ENCODE results near the gene RBM15B.
"Not testable (repeated sequence)": the region's sequence is repeated elsewhere in the genome, so short reads cannot be mapped to it uniquely, and the experiment has no call there.

RBM15B gene

DNA sequence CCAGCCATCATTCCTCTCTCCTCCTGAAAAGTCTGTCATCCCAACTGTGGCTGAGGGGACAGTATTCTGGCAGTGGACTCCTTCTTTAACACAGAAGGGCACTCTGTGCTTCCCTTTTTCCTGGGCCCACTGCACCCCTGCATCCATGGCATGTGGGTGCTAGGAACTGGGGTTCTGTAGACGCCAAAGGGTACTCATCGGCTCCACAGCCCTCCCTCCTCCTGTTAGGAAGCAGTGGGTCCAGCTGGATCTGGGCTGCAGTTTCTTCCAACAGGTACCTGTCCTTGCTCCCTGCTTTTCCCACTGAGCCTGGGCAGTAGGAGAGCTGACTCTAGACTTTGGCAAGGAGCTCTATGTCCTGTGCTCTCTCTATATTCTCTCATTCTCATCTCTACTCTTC is 12.4 kb upstream of the RBM15B start:
- DNase-seq = no peak

DNA sequence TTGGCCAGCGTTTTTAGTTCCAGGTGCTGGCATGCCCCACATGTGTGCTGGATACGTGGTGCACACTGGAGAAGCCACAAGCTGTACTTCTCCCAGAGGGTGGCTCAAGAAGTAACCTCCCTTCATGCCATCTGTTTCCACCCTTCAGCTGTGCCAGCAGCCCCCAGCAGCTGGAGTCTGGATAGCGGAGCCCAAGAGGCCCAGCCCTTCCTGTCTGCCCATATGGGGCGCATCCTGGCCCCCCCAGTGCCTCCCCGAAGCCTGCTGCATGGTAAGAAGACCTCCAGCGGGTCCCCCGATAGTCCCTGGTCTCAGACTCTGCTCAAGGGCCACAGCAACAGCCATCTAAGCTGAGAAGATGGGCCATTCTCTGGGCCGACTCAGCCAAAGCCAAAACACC is 11.8 kb upstream of the RBM15B start:
- no peak for DNase-seq

DNA sequence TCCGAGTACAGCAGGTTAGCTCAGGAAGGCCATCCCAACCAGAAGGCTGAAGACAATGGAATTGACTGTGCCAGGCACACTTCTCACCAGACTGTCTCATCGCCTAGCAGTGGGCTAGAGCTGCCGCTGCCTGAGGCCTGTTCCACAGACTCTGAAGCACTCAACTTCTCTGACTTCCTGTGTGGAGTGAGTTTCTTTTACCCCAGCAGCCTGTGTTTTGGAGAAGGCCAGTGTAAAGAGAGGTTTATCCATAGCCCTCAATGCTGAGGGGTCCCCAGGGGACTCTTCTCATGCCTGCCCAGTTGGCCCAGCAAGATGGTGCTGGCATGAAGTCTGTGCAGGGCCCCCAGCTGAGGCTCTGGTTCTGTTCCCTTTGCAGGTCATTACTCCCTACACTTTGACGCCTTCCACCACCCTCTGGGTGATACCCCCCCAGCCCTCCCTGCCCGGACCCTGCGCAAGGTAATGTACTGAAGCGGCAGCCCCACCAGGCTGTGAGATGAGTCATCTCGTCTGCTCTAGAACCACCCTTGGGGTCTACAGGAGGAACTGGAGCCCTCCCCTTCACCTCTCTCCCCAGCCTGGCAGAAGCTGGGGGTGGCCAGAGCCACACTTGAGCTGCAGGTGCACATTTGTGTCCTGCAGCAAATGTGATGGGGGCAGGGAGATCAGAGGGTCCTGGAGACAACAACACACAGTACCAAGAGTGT is 11.2 kb upstream of the RBM15B start:
- no peak for DNase-seq

DNA sequence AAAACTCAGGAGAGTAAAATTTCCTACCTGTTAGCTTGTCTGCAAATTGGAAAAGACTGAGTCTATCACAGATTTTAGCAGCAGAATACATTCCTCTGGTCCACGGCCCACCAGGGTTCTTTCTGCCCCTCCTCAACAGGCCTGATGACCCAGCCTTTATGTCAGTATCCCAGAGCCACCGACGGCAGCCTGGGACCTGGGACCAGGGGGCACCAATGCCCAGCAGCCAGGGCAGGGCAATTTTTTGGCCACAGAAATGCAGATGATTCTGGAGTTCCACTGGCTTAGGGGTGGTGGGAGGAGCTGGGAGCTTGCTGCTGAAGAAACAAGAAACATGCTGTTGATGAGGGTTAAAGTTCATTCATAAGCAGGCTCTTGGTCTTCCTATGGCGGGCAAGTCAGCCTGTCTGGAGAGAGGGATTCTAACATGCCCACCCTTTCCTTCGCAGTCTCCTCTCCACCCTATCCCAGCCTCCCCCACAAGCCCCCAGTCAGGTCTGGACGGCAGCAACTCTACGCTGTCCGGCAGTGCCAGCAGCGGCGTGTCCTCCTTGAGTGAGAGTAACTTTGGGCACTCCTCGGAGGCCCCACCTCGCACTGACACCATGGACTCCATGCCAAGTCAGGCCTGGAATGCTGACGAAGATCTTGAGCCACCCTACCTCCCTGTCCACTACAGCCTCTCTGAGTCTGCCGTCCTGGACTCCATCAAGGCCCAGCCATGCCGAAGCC is 10.3 kb upstream of the RBM15B start:
- DNase-seq = no peak

DNA sequence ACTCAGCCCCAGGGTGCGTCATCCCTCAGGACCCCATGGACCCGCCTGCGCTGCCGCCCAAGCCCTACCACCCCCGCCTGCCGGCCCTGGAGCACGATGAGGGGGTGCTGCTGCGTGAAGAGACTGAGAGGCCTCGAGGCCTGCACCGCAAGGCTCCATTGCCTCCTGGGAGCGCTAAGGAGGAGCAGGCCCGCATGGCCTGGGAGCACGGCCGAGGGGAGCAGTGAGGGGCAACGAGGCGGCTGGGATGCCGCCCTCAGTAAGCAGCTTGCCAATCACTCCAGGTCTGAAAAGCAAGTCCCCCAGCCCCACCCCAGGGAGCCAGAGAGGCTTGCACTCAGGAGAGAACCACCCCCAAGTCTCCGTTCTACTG is 9.8 kb upstream of the RBM15B start:
- no peak for DNase-seq

DNA sequence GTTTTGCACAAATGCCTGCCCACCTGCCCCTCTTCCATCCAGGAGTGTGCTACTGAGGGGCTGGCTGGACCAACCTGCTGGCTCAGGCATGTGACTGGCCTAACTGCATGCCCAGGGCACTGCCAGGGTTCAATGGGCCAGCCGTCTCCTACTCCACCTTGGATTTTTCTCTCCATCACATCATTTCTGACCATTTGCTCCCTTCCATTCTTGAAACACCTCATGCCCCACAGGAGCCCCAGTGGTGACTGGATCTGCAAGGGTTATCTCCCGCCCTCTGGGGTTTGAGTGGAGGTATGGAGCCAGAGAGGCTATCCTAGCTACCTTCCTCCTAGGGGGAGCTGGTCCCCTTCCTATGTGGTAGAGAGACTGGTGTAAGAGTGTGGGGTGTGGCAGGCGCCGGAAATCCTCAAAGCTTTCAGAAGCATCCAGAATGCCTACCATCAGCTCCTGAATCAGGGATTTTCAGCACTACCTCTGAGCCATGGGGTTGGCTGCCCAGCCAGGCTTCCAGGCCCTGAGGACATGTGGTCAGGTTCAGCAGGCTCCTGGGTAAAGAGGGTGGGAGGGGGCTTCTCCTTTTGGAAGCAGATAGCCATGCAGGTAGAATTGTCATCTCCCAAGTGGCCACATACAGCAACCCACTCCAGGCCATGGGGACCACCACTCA is 8.9 kb upstream of the RBM15B start:
- DNase-seq = no peak

DNA sequence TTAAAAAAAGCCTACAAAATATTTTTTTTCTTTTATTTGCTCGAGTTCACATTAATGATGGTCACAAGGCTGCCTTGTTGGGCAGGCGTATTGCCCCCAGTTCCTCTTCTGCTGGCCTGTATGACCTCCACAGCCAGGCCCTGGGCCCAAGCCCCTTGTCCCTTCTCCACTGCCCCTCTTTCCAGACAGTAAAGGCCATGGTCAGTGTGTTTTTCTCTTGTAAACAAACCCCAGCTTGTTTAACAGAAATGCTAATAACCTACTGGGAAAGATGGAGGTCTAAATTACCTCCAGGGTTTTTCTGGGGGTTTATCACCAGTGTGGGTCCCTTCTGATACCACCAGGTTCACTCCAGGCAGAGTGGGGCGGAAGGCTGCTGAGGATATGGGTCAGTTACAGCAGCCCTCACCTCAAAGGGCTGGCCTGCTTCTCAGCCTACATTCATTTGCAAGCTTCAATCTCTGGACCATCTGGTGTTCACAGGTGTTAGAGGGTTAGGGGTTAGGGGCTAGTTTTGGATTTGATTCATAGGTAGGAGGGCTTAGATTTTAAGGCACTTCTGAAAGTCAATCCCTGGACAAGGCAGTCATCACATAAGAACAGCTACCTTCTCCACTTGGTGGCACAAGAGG is 8.0 kb upstream of the RBM15B start:
- no peak for DNase-seq

DNA sequence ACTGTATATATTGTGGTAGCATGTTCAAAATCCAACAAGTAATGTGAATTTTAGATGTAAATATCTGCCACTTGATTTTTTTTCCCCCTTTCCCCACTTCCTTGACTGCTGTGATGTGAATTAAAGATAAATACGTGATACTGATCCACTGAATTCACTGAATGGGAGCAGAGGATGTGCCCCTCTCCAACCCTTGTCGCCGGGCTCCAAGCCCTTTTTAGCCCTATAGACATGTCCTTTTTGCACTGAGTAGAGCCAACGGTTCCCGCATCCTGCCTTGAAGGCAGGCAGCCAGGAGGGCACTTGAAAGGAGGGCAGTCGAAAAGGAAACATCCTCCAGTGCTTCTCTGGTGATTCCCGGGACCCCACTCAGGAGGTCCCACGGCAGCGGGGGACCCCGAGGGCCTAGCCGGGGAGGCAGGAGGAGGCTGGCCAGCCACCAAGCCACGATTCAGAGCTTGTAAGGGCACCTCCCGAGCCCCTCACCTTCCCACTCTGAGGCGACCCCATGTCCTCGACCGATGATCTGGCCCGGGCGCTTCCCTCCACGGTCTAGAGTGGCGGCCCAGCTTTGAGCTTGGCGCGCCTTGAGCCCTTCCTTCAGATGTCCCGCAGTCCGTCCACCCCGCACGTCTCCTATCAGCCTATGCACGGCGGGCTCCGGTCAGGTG is 6.9 kb upstream of the RBM15B start:
- DNase-seq = no peak

DNA sequence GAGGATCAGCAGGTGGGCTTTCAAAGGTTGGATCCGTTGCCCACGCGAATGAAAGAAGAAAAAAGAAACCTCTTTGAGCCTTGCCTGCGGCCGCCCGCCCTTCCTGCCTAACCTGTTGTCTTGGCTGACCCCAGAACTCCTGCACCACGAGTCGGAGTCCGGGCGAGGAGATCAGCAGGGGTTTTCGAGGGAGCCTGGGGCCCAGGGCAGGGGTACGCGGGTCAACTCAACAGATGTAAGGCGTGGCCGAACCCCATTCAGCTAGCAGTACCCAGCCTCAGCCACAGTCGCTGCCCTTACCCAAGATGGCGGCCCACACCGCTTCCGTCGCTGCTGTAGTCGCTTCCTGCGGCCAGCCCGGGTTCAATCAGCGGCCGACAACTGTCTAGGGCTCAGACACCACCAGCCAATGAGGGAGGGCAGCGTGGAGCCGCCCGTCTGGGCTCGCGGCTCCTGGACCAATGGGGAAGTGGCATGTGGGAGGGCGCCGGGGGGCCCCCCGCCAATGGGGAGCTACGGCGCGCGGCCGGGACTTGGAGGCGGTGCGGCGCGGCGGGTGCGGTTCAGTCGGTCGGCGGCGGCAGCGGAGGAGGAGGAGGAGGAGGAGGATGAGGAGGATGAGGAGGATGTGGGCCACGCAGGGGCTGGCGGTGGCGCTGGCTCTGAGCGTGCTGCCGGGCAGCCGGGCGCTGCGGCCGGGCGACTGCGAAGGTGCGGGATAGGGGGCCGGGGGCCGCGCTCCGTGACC is 6.2 kb upstream of the RBM15B start, which contains the start of gene MANF:
TSS of gene MANF (plus strand) at position 566 of the 748 bp plus-strand sequence. CDS start at position 618, 52 bp downstream.
- peak; percentile 95 for DNase-seq

DNA sequence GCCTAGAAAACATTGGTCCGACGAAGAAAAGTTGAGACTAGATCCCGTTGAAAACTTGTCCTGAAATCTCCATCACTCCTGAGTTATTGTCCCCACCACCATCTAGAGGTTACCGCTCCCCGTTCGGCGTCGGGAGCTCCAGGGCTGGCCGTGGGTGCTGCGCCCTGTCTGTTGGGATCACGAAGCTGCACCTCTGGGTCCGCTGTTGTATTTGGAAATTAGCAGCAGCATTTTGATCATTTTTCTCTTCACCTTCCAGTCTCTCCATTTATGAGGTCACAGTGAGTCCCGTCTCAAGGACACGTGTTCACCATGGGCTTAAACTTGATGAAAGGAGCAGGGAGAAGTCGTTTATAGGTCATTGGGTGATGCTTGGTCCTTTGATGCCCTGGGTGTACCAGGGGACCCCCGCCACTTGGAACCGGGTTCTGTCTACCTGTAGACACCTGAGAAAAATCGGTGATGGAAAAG is 5.4 kb upstream of the RBM15B start:
- DNase-seq = no peak

DNA sequence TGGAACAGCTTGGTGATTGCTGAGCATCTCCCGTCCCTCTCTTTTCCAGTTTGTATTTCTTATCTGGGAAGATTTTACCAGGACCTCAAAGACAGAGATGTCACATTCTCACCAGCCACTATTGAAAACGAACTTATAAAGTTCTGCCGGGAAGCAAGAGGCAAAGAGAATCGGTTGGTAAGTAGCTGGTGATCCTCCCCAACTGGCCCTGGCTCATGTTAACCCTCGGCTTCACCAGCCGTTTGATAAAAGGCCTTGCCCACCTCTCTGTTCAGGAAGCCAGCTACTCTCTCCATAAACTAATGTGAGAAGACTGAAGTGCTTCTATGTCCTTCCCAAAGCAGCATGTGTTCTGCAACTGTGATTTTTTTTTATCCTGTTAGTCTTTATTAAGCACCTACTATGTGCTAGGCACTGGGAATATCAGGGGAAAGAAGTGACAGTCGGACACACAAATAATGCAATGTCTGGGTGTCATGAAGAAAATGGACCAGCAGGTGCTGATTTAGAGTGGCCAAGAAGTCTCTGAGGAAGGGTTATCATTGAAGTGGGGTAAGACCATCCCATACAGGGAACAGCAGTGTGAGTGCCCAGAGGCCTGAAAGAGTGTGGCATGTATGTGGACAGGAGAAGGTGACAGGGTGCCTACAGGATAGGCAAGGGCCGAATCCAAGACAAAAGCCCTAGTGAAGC is 4.8 kb upstream of the RBM15B start:
- DNase-seq = no peak

DNA sequence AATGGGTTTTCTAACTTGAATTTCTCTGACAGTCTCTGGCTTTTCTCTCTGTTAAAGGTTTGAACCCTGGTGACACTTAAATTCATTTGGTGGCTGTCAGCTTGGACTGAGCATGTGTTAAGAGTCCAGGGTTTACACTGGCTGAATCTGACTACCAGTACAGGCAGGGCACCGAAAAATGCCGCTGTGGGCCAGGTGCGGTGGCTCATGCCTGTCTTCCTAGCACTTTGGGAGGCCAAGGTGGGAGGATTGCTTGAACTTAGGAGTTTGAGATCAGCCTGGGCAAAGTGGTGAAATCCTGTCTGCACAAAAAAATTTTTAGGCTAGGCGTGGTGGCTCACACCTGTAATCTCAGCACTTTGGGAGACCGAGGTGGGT is 4.2 kb upstream of the RBM15B start:
- no peak for DNase-seq

DNA sequence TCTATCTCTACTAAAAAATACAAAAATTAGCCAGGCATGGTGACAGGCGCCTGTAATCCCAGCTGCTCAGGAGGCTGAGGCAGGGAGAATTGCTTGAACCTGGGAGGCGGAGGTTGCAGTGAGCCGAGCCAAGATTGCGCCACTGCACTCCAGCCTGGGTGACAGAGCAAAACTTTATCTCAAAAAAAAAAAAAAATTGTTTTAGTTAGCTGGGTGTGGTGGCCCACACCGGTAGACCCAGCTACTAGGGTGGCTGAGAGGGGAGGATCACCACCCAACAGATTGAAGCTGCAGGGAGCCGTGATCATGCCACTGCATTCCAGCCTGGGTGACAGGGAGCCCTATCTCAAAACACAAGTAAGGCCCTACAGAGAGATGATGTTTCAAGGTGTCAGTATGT is 3.8 kb upstream of the RBM15B start:
- DNase-seq = not testable (repeated sequence)

DNA sequence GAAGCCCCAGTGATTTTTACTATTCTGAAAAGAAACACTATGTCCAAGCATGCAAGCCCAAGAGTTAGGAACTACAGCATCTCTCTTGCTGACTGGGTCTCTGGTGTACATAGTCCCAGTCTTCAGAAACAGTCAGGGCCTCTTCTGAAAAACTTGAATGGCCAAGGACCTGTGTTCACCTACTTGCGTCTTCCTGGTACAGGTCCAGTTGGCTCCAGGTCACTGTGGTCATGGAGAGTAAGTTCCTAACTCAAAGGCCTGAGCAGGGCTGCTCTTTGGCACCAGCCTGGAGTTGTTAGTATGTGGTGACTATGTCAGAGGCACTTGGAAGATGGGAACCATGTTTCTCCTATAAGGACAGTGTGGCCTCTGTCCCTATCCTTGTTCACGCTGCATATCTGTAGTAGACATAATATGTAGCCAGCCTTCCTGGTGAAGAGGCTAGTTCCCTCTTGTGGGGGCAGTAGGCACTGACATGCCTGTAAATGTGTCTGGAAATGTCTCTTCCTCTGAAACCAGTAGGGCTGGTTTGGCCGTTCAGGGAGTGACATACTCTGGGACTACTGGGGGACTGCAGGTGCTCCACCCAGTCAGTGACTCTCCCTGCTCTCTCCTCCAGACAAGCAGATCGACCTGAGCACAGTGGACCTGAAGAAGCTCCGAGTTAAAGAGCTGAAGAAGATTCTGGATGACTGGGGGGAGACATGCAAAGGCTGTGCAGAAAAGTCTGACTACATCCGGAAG is 2.6 kb upstream of the RBM15B start:
- DNase-seq = no peak

DNA sequence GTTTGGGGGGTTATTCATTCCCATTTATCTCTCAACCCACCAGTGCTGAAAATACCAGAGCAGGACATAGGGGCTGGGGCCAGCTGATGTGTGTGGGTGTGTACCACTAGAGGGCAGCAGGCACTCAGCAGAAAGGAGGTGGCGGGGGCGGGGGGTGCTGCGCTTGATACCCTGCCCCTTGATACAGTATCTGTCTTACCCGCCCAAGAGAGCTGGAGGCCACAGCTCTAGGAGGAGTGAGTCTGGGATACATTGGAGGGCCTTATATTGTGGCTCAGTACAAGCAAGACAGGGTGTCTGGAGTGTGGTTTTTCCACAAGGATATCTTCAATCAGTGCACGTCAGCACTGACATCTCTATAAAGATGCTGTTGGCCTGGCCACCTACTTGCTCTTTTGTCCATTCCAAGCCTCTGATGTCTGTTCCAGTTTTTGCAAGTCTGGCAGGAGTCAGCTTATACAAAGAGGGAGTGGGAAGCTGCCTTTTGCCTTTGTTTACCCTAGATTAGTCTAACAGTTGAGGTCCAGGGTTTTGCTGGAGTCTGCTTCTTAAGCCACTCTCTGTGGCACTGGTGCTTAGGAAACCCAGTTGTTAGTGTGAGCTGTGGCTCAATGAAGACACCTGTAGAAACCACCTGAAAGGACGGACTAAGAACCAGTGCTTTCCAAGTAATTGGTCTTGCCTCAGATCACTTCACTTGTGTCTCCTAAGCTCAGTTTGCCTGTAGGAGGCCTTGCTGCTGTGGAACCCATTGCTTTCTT is 1.5 kb upstream of the RBM15B start:
- peak; percentile 55 for DNase-seq

DNA sequence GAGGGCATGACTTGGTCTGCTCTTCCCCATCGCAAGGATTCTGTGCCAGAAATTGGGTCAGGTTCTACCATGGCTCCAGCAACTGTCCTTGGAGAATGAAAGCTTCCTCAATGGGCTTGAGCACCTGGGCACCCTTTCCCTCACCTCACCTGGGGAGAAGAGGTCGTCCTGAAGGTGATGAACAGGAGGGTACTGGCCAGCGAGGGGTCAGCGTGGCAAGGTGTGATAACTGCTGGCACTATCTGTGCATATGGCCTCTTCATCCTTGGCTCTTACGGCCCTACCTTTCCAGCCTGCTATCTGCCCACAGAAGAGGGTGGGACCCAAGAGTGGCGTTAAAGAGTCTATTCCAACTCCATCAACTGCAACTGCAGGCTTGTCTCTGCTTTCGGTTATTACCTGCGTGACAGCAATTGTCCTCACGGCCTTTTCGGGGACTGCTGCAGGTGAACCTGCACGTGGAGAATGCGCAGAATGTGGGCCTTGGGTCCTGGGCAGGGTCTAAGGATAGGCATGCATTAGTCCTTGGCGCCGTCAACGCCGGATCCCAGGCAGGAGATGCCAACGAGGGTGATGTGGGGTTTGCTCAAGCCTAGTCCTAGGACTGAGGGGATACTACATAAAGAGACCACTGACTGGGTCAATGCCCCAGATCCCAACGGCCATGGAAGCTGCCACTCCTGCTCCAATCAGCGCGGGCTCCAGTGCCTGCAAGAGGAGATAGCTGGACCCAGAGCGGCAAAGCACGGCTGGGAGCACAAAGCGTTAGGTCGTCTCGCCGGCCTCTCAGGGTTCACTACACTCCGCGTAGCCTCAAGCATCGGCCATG is 625 bp upstream of the RBM15B start:
- no peak for DNase-seq

DNA sequence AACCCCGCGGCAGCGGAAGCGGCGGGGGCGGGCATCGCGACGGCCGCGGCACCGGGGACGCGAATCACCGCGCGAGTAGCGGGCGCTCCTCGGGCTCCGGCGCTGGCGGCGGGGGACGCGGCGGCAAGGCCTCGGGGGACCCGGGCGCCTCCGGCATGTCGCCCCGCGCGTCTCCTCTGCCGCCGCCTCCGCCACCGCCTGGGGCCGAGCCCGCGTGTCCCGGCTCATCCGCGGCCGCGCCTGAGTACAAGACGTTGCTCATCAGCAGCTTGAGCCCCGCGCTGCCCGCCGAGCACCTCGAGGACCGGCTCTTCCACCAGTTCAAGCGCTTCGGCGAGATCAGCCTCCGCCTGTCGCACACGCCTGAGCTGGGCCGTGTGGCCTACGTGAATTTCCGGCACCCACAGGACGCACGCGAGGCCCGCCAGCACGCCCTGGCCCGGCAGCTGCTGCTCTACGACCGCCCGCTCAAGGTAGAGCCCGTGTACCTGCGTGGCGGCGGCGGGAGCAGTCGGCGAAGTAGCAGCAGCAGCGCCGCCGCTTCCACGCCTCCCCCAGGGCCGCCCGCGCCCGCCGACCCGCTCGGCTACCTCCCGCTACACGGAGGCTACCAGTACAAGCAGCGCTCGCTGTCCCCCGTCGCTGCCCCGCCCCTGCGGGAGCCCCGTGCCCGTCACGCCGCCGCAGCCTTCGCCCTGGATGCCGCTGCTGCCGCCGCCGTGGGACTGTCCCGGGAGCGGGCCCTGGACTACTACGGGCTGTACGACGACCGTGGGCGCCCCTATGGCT is 675 bp downstream of the RBM15B start:
- peak; percentile 55 for DNase-seq

Measured in activated CD4-positive, alpha-beta T cell treated with anti-CD3 and anti-CD28 coated beads, Interleukin-2, amount 50 U/mL, for 1 hour (primary cell).